HepG2 (cell line): ENCODE measurements around the gene HYAL1. TPM values are rescaled to one million over a fixed set of nuclear protein-coding genes. Genes with fewer than 3 reads are reported as not detected.

ENCODE experiments used
- ARNT ChIP-seq: fragments of 450-650 bp; IDR thresholded peaks from 2 replicates; pipeline ENCODE4 v1.6.1; 2017
- ATF7-NPFF ChIP-seq: sonication (generic); formaldehyde crosslinking; IDR thresholded peaks from 2 replicates; pipeline ENCODE4 v1.8.1; 2023; ENCODE audit warnings: mild to moderate bottlenecking, low read depth, missing genetic modification reagents, moderate library complexity
- CEBPB ChIP-seq: IDR thresholded peaks from 2 replicates; pipeline ENCODE4 v1.6.1; 2011; ENCODE audit warnings: low read depth, low read length, improper control_type of control experiment, borderline replicate concordance
- CREB1 ChIP-seq, 2 experiments: fragments of 450-650 bp in 1 of 2; IDR thresholded peaks; 2 replicates each; pipeline ENCODE4 v1.6.1; 2016 to 2017; ENCODE audit warnings: control low read depth in 1 of 2, mild to moderate bottlenecking in 1 of 2, missing compliant biosample characterization in 1 of 2, missing genetic modification characterization in 1 of 2
- DNMT3B ChIP-seq: conservative IDR thresholded peaks from 2 replicates; pipeline ENCODE4 v1.6.1; 2016; ENCODE audit warnings: missing biosample characterization, control low read depth
- FOXP4 ChIP-seq: sonication (generic); formaldehyde crosslinking; IDR thresholded peaks from 2 replicates; pipeline ENCODE4 v1.4.0; 2020; ENCODE audit warnings: missing genetic modification reagents
- HDAC1 ChIP-seq: sonication (generic); formaldehyde crosslinking; IDR thresholded peaks from 2 replicates; pipeline ENCODE4 v1.5.1; 2020; ENCODE audit warnings: mild to moderate bottlenecking, missing genetic modification reagents
- KAT7 ChIP-seq: IDR thresholded peaks from 2 replicates; pipeline ENCODE4 v1.6.1; 2018; ENCODE audit warnings: borderline replicate concordance, missing compliant biosample characterization
- KLF15 ChIP-seq: sonication (generic); formaldehyde crosslinking; IDR thresholded peaks from 2 replicates; pipeline ENCODE4 v1.8.1; 2023; ENCODE audit warnings: borderline replicate concordance, mild to moderate bottlenecking, inconsistent platforms, missing genetic modification reagents, mixed read lengths
- SPEN ChIP-seq: sonication (generic); formaldehyde crosslinking; IDR thresholded peaks from 2 replicates; pipeline ENCODE4 v1.5.1; 2020; ENCODE audit warnings: low read depth, mild to moderate bottlenecking, missing genetic modification reagents
- SRSF4 ChIP-seq: fragments of 200-400 bp; formaldehyde crosslinking; IDR thresholded peaks from one replicate; pipeline ENCODE4 v1.6.1; 2018; ENCODE audit warnings: mild to moderate bottlenecking, low read depth, low read length, moderate library complexity; ENCODE audit not compliant: poor library complexity, severe bottlenecking
- ZNF10 ChIP-seq: sonication (generic); formaldehyde crosslinking; IDR thresholded peaks from 2 replicates; pipeline ENCODE4 v1.4.0; 2020; ENCODE audit warnings: mild to moderate bottlenecking, low read depth, missing genetic modification reagents, borderline replicate concordance
- ZNF253 ChIP-seq: sonication (generic); formaldehyde crosslinking; IDR thresholded peaks from 2 replicates; pipeline ENCODE4 v1.8.0; 2022; ENCODE audit warnings: mild to moderate bottlenecking, missing genetic modification reagents, borderline replicate concordance
- ZNF256 ChIP-seq: sonication (generic); formaldehyde crosslinking; conservative IDR thresholded peaks from 2 replicates; pipeline ENCODE4 v1.4.0; 2020; ENCODE audit warnings: missing genetic modification reagents
- ZNF644 ChIP-seq: IDR thresholded peaks from 2 replicates; pipeline ENCODE4 v1.6.1; 2016; ENCODE audit warnings: low read depth
- ZNF746 ChIP-seq: sonication (generic); formaldehyde crosslinking; IDR thresholded peaks from 2 replicates; pipeline ENCODE4 v1.8.0; 2022; ENCODE audit warnings: mild to moderate bottlenecking, missing genetic modification reagents
- ZNF782 ChIP-seq: sonication (generic); formaldehyde crosslinking; IDR thresholded peaks from 2 replicates; pipeline ENCODE4 v1.4.0; 2020; ENCODE audit warnings: missing genetic modification reagents, mild to moderate bottlenecking, borderline replicate concordance
- ZXDC ChIP-seq: sonication (generic); formaldehyde crosslinking; IDR thresholded peaks from 2 replicates; pipeline ENCODE4 v1.5.0; 2020; ENCODE audit warnings: mild to moderate bottlenecking, missing genetic modification reagents
- polyA plus RNA-seq, 8 experiments: library from polyadenylated mRNA; depleted of rRNA in 3 of 8; stranded (reverse) in 7 of 8; unstranded in 1 of 8; fragments of >200 nt; fragmentation: Illumina TruSeq in 4 of 8; extraction: Trizol in 4 of 8; gene quantifications; 2 replicates each; pipeline versions ENCODE4 v1.2.1 to v1.2.3, GENCODE V29; 2011 to 2016; ENCODE audit warnings: low read depth in 4 of 8, missing spikeins in 1 of 8, mixed read lengths in 1 of 8; ENCODE audit not compliant: insufficient read depth in 1 of 8
- total RNA-seq, 5 experiments: library from RNA; depleted of rRNA; stranded (reverse); fragments of >200 nt; fragmentation: Illumina TruSeq; extraction: Trizol; gene quantifications; 2 replicates each; pipeline ENCODE4 v1.2.3, GENCODE V29; 2016; ENCODE audit warnings: low read depth in 1 of 5
- TF ChIP-seq, protein P1 (sequence below): fragments of 450-650 bp; IDR thresholded peaks from 2 replicates; pipeline ENCODE4 v1.6.1; 2016
- TF ChIP-seq, protein P2 (sequence below): sonication (generic); formaldehyde crosslinking; IDR thresholded peaks from 2 replicates; pipeline ENCODE4 v1.8.1; 2022; ENCODE audit warnings: mild to moderate bottlenecking, missing genetic modification reagents
- TF ChIP-seq, protein P3 (sequence below): sonication (generic); formaldehyde crosslinking; IDR thresholded peaks from 2 replicates; pipeline ENCODE4 v1.4.0; 2020; ENCODE audit warnings: missing genetic modification reagents, borderline replicate concordance

HYAL1 gene
- total and polyA plus RNA-seq, 2 of the 13 experiments (the other 11 are each of a cell fraction or from before 2014, with no cell fraction given): 76.5 to 193 TPM

GRCh38 chr3:50272911-50273688 lies 30.3 kb downstream of the HYAL1 start (continued):
- TF ChIP-seq CREB1 (IDR thresholded peaks at IDR 0.05) (no peak), CREB1 (CRISPR knock-in tag; IDR thresholded peaks at IDR 0.05) (no peak), KAT7 (peak; percentile 52; the same call in 1 of the 2 replicates), CEBPB (no peak), ZNF746 (CRISPR knock-in tag) (peak; percentile 36; the same call in 1 of the 2 replicates), HDAC1 (CRISPR knock-in tag) (peak; percentile 57), ZXDC (CRISPR knock-in tag) (no peak), SRSF4 (no peak), SPEN (CRISPR knock-in tag) (peak; percentile 65; the same call in 1 of the 2 replicates), ATF7-NPFF (0 out of 2 replicates have a peak, but pooled peaks have one; percentile 59), ZNF10 (no peak), ZNF644 (no peak), ZNF253 (CRISPR knock-in tag) (no peak), KLF15 (CRISPR knock-in tag) (no peak), ZNF782 (CRISPR knock-in tag) (no peak), FOXP4 (CRISPR knock-in tag) (no peak), DNMT3B (CRISPR knock-in tag) (no peak), ZNF256 (CRISPR knock-in tag) (no peak), ARNT (no peak)
- TF ChIP-seq, protein P1, sequence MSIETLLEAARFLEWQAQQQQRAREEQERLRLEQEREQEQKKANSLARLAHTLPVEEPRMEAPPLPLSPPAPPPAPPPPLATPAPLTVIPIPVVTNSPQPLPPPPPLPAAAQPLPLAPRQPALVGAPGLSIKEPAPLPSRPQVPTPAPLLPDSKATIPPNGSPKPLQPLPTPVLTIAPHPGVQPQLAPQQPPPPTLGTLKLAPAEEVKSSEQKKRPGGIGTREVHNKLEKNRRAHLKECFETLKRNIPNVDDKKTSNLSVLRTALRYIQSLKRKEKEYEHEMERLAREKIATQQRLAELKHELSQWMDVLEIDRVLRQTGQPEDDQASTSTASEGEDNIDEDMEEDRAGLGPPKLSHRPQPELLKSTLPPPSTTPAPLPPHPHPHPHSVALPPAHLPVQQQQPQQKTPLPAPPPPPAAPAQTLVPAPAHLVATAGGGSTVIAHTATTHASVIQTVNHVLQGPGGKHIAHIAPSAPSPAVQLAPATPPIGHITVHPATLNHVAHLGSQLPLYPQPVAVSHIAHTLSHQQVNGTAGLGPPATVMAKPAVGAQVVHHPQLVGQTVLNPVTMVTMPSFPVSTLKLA: no peak
- TF ChIP-seq, protein P2, sequence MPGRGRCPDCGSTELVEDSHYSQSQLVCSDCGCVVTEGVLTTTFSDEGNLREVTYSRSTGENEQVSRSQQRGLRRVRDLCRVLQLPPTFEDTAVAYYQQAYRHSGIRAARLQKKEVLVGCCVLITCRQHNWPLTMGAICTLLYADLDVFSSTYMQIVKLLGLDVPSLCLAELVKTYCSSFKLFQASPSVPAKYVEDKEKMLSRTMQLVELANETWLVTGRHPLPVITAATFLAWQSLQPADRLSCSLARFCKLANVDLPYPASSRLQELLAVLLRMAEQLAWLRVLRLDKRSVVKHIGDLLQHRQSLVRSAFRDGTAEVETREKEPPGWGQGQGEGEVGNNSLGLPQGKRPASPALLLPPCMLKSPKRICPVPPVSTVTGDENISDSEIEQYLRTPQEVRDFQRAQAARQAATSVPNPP: no peak
- TF ChIP-seq, protein P3, sequence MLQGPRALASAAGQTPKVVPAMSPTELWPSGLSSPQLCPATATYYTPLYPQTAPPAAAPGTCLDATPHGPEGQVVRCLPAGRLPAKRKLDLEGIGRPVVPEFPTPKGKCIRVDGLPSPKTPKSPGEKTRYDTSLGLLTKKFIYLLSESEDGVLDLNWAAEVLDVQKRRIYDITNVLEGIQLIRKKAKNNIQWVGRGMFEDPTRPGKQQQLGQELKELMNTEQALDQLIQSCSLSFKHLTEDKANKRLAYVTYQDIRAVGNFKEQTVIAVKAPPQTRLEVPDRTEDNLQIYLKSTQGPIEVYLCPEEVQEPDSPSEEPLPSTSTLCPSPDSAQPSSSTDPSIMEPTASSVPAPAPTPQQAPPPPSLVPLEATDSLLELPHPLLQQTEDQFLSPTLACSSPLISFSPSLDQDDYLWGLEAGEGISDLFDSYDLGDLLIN (CRISPR knock-in tag): no peak
